CD14-positive monocyte (primary cell): ENCODE measurements around the gene MTFMT. TPM values are rescaled to one million over a fixed set of nuclear protein-coding genes. Genes with fewer than 3 reads are reported as not detected.

Experiments used
- DNase-seq, 3 donors: peaks; one replicate each; pipeline ENCODE4 v3.0.0-alpha.2; 2011 to 2022
- H2AFZ ChIP-seq: 2 replicates; pipeline ENCODE4 v1.6.0; 2012; ENCODE audit warnings: mild to moderate bottlenecking, low read depth, low read length, inconsistent platforms; ENCODE audit not compliant: insufficient read depth, poor library complexity, severe bottlenecking
- H3K27ac ChIP-seq, 2 donors: 1 replicate in 1 of 2; 2 replicates in 1 of 2; pipeline ENCODE4 v1.5.1; 2012 to 2013; ENCODE audit warnings: low read length in 2 of 2, control low read depth in 1 of 2, inconsistent platforms in 1 of 2, low read depth in 1 of 2, mild to moderate bottlenecking in 1 of 2
- H3K27me3 ChIP-seq, 2 donors: one replicate each; pipeline versions ENCODE4 v1.6.0 to v1.6.1; 2011 to 2013; ENCODE audit warnings: low read length in 2 of 2; ENCODE audit not compliant: control insufficient read depth in 2 of 2, insufficient read depth in 2 of 2
- H3K36me3 ChIP-seq, 2 donors: replicated peaks in 1 of 2; 1 replicate in 1 of 2; 2 replicates in 1 of 2; pipeline versions ENCODE4 v1.5.1 to v1.6.1; 2012 to 2013; ENCODE audit warnings: low read length in 2 of 2, control low read depth in 1 of 2, inconsistent platforms in 1 of 2, mild to moderate bottlenecking in 1 of 2; ENCODE audit not compliant: insufficient read depth in 2 of 2, control insufficient read depth in 1 of 2
- H3K4me1 ChIP-seq, 2 donors: 1 replicate in 1 of 2; 2 replicates in 1 of 2; pipeline versions ENCODE4 v1.5.1 to v1.6.1; 2012 to 2013; ENCODE audit warnings: low read length in 2 of 2, control low read depth in 1 of 2, inconsistent platforms in 1 of 2, mild to moderate bottlenecking in 1 of 2, moderate library complexity in 1 of 2; ENCODE audit not compliant: insufficient read depth in 2 of 2, control insufficient read depth in 1 of 2
- H3K4me2 ChIP-seq: replicated peaks from 2 replicates; pipeline ENCODE3; 2012; ENCODE audit warnings: low read length, moderate library complexity, mild to moderate bottlenecking; ENCODE audit not compliant: poor library complexity, severe bottlenecking; ENCODE audit errors: extremely low read depth
- H3K4me3 ChIP-seq, 3 experiments: fragments of 200-600 bp in 1 of 3; sonication (generic) in 1 of 3; replicated peaks in 1 of 3; 1 replicate in 2 of 3; 2 replicates in 1 of 3; pipeline ENCODE4 v1.5.1; 2011 to 2013; ENCODE audit warnings: low read length in 3 of 3, mild to moderate bottlenecking in 3 of 3, control low read depth in 2 of 3, low read depth in 2 of 3, inconsistent platforms in 1 of 3, moderate library complexity in 1 of 3
- H3K79me2 ChIP-seq: 2 replicates; pipeline ENCODE4 v1.6.0; 2012; ENCODE audit warnings: mild to moderate bottlenecking, control low read depth, inconsistent platforms, low read length, moderate library complexity; ENCODE audit not compliant: insufficient read depth
- H3K9ac ChIP-seq: 2 replicates; pipeline ENCODE4 v1.6.0; 2017; ENCODE audit warnings: low read length, mild to moderate bottlenecking; ENCODE audit not compliant: insufficient read depth, poor library complexity, severe bottlenecking
- H3K9me3 ChIP-seq, 2 donors: replicated peaks in 1 of 2; 1 replicate in 1 of 2; 2 replicates in 1 of 2; pipeline versions ENCODE4 v1.5.1 to v1.6.1; 2012 to 2013; ENCODE audit warnings: low read length in 2 of 2, control low read depth in 1 of 2; ENCODE audit not compliant: control insufficient read depth in 1 of 2, insufficient read depth in 1 of 2
- H4K20me1 ChIP-seq: 2 replicates; pipeline ENCODE4 v1.6.0; 2012; ENCODE audit warnings: mild to moderate bottlenecking, low read length, control low read depth, moderate library complexity; ENCODE audit not compliant: insufficient read depth
- H3K27ac Mint-ChIP-seq, 7 donors: one replicate each; pipeline ENCODE4 v1.8.0; 2020; ENCODE audit warnings: mild to moderate bottlenecking in 7 of 7, mixed read lengths in 7 of 7, moderate library complexity in 6 of 7, inconsistent platforms in 2 of 7
- H3K27me3 Mint-ChIP-seq, 3 donors: one replicate each; pipeline ENCODE4 v1.8.0; 2021 to 2022; ENCODE audit warnings: low read depth in 3 of 3, mild to moderate bottlenecking in 3 of 3, mixed read lengths in 3 of 3, moderate library complexity in 3 of 3, inconsistent platforms in 1 of 3
- H3K36me3 Mint-ChIP-seq, 2 donors: one replicate each; pipeline ENCODE4 v1.8.0; 2020; ENCODE audit warnings: mixed read lengths in 2 of 2, inconsistent platforms in 1 of 2, mild to moderate bottlenecking in 1 of 2
- H3K4me1 Mint-ChIP-seq: one replicate; pipeline ENCODE4 v1.8.0; 2020; ENCODE audit warnings: mild to moderate bottlenecking, mixed read lengths
- H3K4me3 Mint-ChIP-seq, 2 donors: one replicate each; pipeline ENCODE4 v1.8.0; 2020; ENCODE audit warnings: mild to moderate bottlenecking in 2 of 2, mixed read lengths in 2 of 2, moderate library complexity in 1 of 2
- H3K9me3 Mint-ChIP-seq, 7 donors: one replicate each; pipeline ENCODE4 v1.8.0; 2020 to 2022; ENCODE audit warnings: mixed read lengths in 7 of 7, mild to moderate bottlenecking in 6 of 7, moderate library complexity in 6 of 7, inconsistent platforms in 2 of 7
- WGBS: methylation state at CpG from one replicate; pipeline ENCODE4 v1.1.5; 2013; ENCODE audit warnings: missing lambda C conversion rate; ENCODE audit not compliant: insufficient coverage; 5-methylcytosine and 5-hydroxymethylcytosine counted together
- intact Hi-C, 2 donors: fragments of 100-400 bp; cut with micrococcal nuclease; formaldehyde crosslinking; loops; one replicate each; pipeline versions ENCODE4 v1.15.0 to v1.15.1; 2023
- polyA plus RNA-seq, 3 donors: library from polyadenylated mRNA; depleted of rRNA in 1 of 3; unstranded in 2 of 3; stranded (reverse) in 1 of 3; fragments of 300-500 nt in 2 of 3; fragments of >200 nt in 1 of 3; fragmentation: Illumina TruSeq in 2 of 3; gene quantifications; 1 replicate in 2 of 3; 2 replicates in 1 of 3; pipeline ENCODE4 v1.2.3, GENCODE V29; 2012 to 2021
- TF ChIP-seq, protein P1 (sequence below): fragments of 200-600 bp; IDR thresholded peaks from one replicate; pipeline ENCODE4 v1.8.0; 2022; ENCODE audit warnings: antibody characterized with exemption, mild to moderate bottlenecking

MTFMT gene
- polyA plus RNA-seq, 3 donors, result 5.1 to 10.8 (median 9.0) TPM

DNA sequence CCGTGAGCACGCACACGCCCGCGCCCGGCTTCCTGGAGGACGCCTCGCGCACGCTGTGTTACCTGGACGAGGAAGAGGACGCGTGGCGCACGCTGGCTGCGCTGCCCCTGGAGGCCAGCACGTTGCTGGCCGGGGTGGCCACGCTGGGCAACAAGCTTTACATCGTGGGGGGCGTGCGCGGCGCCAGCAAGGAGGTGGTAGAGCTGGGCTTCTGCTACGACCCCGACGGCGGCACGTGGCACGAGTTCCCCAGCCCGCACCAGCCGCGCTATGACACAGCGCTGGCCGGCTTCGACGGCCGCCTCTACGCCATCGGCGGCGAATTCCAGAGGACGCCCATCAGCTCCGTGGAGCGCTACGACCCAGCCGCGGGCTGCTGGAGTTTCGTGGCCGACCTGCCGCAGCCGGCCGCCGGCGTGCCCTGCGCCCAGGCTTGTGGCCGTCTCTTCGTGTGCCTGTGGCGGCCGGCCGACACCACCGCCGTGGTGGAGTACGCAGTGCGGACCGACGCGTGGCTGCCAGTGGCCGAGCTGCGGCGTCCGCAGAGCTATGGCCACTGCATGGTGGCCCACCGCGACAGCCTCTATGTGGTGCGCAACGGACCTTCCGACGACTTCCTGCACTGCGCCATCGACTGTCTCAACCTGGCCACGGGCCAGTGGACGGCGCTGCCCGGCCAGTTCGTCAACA lies 48.0 kb upstream of the MTFMT start:
- Histone ChIP-seq H3K4me1 (peaks cover 4 to 6% of the 10 kb centered on the region in 2 donors), H3K79me2 (no peaks in the 10 kb centered on the region), H3K4me3 (peak overlapping the region in 1 of 3 experiments; percentile 44), H4K20me1 (no peaks in the 10 kb centered on the region), H3K9ac (peak overlapping the region; percentile 53), H3K4me2 (peak overlapping the region; percentile 57), H2AFZ (peak overlapping the region; percentile 81), H3K27ac (no peak overlapping the region), H3K9me3 (peaks cover 0 to 7% of the 10 kb centered on the region in 2 donors), H3K27me3 (peaks cover 5 to 28% of the 10 kb centered on the region in 2 donors), H3K36me3 (no peaks in the 10 kb centered on the region)
- Mint-ChIP-seq H3K4me3 (peak overlapping the region; percentile 51 to 83), H3K27ac (no peak overlapping the region), H3K36me3 (peaks cover 0 to 3% of the 10 kb centered on the region in 2 donors), H3K27me3 (peaks cover 32 to 53% (median 33%) of the 10 kb centered on the region in 3 donors), H3K9me3 (peaks cover 2 to 7% (median 5%) of the 10 kb centered on the region in 7 donors), H3K4me1 (peaks cover 7% of the 10 kb centered on the region)
- DNase-seq, result no peak
- WGBS, result 67% methylated on average over 85 of the region's 85 CpGs
- intact Hi-C loops, result no loop called here
- TF ChIP-seq, protein P1, sequence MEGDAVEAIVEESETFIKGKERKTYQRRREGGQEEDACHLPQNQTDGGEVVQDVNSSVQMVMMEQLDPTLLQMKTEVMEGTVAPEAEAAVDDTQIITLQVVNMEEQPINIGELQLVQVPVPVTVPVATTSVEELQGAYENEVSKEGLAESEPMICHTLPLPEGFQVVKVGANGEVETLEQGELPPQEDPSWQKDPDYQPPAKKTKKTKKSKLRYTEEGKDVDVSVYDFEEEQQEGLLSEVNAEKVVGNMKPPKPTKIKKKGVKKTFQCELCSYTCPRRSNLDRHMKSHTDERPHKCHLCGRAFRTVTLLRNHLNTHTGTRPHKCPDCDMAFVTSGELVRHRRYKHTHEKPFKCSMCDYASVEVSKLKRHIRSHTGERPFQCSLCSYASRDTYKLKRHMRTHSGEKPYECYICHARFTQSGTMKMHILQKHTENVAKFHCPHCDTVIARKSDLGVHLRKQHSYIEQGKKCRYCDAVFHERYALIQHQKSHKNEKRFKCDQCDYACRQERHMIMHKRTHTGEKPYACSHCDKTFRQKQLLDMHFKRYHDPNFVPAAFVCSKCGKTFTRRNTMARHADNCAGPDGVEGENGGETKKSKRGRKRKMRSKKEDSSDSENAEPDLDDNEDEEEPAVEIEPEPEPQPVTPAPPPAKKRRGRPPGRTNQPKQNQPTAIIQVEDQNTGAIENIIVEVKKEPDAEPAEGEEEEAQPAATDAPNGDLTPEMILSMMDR, result no peak

DNA sequence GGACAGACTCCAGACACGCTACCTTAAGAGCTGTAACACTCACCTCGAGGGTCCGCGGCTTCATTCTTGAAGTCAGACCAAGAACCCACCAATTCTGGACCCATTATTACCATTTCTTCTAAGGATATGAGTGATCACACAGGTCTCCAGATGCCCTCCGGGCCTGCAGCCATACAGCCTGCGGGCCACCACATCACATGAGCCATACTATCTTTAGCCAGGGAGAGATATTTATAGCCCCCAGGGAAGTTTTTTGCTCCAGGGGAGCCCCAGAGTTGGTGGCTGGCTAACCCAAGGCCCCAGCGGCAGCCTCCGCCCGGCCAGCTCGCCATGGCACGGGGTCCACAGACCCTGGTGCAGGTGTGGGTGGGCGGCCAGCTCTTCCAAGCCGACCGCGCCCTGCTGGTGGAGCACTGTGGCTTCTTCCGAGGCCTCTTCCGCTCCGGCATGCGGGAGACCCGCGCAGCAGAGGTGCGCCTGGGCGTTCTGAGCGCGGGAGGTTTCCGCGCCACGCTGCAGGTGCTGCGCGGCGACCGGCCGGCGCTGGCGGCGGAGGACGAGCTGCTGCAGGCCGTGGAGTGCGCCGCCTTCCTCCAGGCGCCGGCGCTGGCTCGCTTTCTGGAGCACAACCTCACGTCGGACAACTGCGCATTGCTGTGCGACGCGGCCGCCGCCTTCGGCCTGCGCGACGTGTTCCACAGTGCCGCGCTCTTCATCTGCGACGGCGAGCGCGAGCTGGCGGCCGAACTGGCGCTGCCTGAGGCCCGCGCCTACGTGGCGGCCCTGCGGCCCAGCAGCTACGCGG lies 47.2 kb upstream of the MTFMT start, which contains the start of gene KBTBD13:
KBTBD13 (plus strand) TSS at position 261 of the 805 bp plus-strand sequence; CDS start at position 331, 70 bp downstream.
- H3K27ac Mint-ChIP-seq, result no peak within 1 kb of the TSS

More for the DNA sequence above, 47.2 kb upstream of the MTFMT start, which contains the start of gene KBTBD13:
- peaks cover 0 to 3% of the 10 kb centered on the region in 2 donors for H3K36me3 Mint-ChIP-seq
- Histone ChIP-seq H2AFZ (peak within 1 kb of the TSS; percentile 81), H3K9ac (no peak within 1 kb of the TSS), H3K9me3 (peaks cover 0 to 7% of the 10 kb centered on the region in 2 donors), H3K27me3 (peaks cover 5 to 26% of the 10 kb centered on the region in 2 donors), H3K79me2 (no peaks in the 10 kb centered on the region), H3K4me3 (no peak within 1 kb of the TSS), H3K4me2 (peak within 1 kb of the TSS; percentile 57), H3K36me3 (no peaks in the 10 kb centered on the region), H3K4me1 (peaks cover 4 to 6% of the 10 kb centered on the region in 2 donors), H4K20me1 (no peaks in the 10 kb centered on the region), H3K27ac (no peak within 1 kb of the TSS)
- peak within 1 kb of the TSS in 1 of 2 donors; percentile 83 for H3K4me3 Mint-ChIP-seq
- 83% methylated on average over 73 of the region's 73 CpGs for WGBS
- H3K4me1 Mint-ChIP-seq, result peaks cover 4% of the 10 kb centered on the region
- intact Hi-C loops, result no loop called here
- TF ChIP-seq, protein P1, result no peak
- peaks cover 2 to 7% (median 5%) of the 10 kb centered on the region in 7 donors for H3K9me3 Mint-ChIP-seq
- H3K27me3 Mint-ChIP-seq, result peaks cover 26 to 46% (median 32%) of the 10 kb centered on the region in 3 donors
- no peak for DNase-seq
